ENCODE results near the gene KIF1A. TPM values are rescaled to one million over a fixed set of nuclear protein-coding genes. Genes with fewer than 3 reads are reported as not detected.
A peak's percentile ranks its signal among the peaks of the same experiment; 100 is the strongest.

The KIF1A gene
- total and polyA plus RNA-seq, 2 of the 13 experiments (the other 11 are each of a cell fraction or from before 2014, with no cell fraction given): 0.01 TPM; not detected in 1

DNA sequence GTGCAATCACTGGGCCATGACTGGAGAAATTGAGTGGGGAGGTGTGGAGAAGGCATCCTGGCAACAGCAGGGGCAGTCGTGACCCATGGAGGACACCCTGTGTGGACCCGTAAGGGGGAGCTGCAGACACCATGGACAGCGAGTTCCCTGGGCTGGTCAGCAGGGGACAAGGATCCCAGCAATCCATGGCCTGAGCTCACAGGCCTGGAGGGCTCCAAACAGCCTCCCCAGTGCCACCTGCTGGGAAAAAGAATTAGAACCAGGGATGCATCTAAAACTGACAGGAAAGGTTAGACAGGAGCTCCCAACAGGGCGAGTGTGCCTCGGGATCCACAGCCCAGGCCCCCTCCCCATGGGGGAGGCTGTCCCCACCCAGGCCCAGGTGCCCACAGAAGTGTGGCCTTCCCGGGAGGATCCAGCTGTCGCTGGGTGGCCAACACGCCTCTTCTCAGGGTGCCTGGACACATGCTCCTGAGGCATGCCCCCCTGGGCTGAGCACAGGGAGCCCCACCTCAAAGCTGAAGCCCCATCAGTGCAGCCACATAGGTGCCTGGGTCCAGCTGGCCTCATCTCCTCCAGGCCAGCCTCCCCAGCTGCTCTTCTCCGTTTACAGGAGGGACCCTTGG lies 20.5 kb upstream of the KIF1A start (continued):
- no peak for TF ChIP-seq MXD3 (CRISPR knock-in tag; IDR thresholded peaks at IDR 0.05)
- no peak for TF ChIP-seq ZNF780A (CRISPR knock-in tag; IDR thresholded peaks at IDR 0.05)
- TF ChIP-seq, protein P1, sequence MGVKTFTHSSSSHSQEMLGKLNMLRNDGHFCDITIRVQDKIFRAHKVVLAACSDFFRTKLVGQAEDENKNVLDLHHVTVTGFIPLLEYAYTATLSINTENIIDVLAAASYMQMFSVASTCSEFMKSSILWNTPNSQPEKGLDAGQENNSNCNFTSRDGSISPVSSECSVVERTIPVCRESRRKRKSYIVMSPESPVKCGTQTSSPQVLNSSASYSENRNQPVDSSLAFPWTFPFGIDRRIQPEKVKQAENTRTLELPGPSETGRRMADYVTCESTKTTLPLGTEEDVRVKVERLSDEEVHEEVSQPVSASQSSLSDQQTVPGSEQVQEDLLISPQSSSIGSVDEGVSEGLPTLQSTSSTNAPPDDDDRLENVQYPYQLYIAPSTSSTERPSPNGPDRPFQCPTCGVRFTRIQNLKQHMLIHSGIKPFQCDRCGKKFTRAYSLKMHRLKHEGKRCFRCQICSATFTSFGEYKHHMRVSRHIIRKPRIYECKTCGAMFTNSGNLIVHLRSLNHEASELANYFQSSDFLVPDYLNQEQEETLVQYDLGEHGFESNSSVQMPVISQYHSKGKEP (CRISPR knock-in tag; IDR thresholded peaks at IDR 0.05): no peak
- TF ChIP-seq, protein P2, sequence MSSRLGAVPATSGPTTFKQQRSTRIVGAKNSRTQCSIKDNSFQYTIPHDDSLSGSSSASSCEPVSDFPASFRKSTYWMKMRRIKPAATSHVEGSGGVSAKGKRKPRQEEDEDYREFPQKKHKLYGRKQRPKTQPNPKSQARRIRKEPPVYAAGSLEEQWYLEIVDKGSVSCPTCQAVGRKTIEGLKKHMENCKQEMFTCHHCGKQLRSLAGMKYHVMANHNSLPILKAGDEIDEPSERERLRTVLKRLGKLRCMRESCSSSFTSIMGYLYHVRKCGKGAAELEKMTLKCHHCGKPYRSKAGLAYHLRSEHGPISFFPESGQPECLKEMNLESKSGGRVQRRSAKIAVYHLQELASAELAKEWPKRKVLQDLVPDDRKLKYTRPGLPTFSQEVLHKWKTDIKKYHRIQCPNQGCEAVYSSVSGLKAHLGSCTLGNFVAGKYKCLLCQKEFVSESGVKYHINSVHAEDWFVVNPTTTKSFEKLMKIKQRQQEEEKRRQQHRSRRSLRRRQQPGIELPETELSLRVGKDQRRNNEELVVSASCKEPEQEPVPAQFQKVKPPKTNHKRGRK (CRISPR knock-in tag; IDR thresholded peaks at IDR 0.05): no peak
- TF ChIP-seq ZNF326 (CRISPR knock-in tag; IDR thresholded peaks at IDR 0.05; ENCODE audit: borderline replicate concordance): no peak
- TF ChIP-seq HDAC2 (CRISPR knock-in tag; IDR thresholded peaks at IDR 0.05): 0 out of 2 replicates have a peak, but pooled peaks have one; percentile 57
- TF ChIP-seq ZNF547 (CRISPR knock-in tag; IDR thresholded peaks at IDR 0.05): no peak
- no peak for TF ChIP-seq ZNF33A (CRISPR knock-in tag; IDR thresholded peaks at IDR 0.05; ENCODE audit: borderline replicate concordance)
- peak; percentile 52; the same call in 1 of the 2 replicates for TF ChIP-seq RXRA (CRISPR knock-in tag; IDR thresholded peaks at IDR 0.05)
- TF ChIP-seq, protein P3, sequence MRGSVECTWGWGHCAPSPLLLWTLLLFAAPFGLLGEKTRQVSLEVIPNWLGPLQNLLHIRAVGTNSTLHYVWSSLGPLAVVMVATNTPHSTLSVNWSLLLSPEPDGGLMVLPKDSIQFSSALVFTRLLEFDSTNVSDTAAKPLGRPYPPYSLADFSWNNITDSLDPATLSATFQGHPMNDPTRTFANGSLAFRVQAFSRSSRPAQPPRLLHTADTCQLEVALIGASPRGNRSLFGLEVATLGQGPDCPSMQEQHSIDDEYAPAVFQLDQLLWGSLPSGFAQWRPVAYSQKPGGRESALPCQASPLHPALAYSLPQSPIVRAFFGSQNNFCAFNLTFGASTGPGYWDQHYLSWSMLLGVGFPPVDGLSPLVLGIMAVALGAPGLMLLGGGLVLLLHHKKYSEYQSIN (CRISPR knock-in tag; IDR thresholded peaks at IDR 0.05; ENCODE audit: borderline replicate concordance): no peak
- TF ChIP-seq, protein P4, sequence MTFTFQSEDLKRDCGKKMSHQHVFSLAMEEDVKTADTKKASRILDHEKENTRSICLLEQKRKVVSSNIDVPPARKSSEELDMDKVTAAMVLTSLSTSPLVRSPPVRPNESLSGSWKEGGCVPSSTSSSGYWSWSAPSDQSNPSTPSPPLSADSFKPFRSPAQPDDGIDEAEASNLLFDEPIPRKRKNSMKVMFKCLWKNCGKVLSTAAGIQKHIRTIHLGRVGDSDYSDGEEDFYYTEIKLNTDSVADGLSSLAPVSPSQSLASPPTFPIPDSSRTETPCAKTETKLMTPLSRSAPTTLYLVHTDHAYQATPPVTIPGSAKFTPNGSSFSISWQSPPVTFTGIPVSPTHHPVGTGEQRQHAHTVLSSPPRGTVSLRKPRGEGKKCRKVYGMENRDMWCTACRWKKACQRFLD (CRISPR knock-in tag; IDR thresholded peaks at IDR 0.05; ENCODE audit: borderline replicate concordance): 0 out of 2 replicates have a peak, but pooled peaks have one; percentile 62
- no peak for TF ChIP-seq ZNF275 (CRISPR knock-in tag; IDR thresholded peaks at IDR 0.05; ENCODE audit: borderline replicate concordance)
- TF ChIP-seq, protein P5, sequence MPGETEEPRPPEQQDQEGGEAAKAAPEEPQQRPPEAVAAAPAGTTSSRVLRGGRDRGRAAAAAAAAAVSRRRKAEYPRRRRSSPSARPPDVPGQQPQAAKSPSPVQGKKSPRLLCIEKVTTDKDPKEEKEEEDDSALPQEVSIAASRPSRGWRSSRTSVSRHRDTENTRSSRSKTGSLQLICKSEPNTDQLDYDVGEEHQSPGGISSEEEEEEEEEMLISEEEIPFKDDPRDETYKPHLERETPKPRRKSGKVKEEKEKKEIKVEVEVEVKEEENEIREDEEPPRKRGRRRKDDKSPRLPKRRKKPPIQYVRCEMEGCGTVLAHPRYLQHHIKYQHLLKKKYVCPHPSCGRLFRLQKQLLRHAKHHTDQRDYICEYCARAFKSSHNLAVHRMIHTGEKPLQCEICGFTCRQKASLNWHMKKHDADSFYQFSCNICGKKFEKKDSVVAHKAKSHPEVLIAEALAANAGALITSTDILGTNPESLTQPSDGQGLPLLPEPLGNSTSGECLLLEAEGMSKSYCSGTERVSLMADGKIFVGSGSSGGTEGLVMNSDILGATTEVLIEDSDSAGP (CRISPR knock-in tag; IDR thresholded peaks at IDR 0.05; ENCODE audit: borderline replicate concordance): peak; percentile 58
- TF ChIP-seq TEAD2 (CRISPR knock-in tag; IDR thresholded peaks at IDR 0.05): no peak
- TF ChIP-seq, protein P6, sequence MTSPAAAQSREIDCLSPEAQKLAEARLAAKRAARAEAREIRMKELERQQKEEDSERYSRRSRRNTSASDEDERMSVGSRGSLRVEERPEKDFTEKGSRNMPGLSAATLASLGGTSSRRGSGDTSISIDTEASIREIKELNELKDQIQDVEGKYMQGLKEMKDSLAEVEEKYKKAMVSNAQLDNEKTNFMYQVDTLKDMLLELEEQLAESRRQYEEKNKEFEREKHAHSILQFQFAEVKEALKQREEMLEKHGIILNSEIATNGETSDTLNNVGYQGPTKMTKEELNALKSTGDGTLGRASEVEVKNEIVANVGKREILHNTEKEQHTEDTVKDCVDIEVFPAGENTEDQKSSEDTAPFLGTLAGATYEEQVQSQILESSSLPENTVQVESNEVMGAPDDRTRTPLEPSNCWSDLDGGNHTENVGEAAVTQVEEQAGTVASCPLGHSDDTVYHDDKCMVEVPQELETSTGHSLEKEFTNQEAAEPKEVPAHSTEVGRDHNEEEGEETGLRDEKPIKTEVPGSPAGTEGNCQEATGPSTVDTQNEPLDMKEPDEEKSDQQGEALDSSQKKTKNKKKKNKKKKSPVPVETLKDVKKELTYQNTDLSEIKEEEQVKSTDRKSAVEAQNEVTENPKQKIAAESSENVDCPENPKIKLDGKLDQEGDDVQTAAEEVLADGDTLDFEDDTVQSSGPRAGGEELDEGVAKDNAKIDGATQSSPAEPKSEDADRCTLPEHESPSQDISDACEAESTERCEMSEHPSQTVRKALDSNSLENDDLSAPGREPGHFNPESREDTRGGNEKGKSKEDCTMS (CRISPR knock-in tag; conservative IDR thresholded peaks at IDR 0.05): no peak
- TF ChIP-seq SP4 (CRISPR knock-in tag; IDR thresholded peaks at IDR 0.05): no peak
